Measurements from ENCODE around the gene FNTB. TPM values are rescaled to one million over a fixed set of nuclear protein-coding genes. Genes with fewer than 3 reads are reported as not detected.

FNTB gene
- total RNA-seq, 2 donors from 2014 or later, result 17.2 to 21.3 TPM

DNA sequence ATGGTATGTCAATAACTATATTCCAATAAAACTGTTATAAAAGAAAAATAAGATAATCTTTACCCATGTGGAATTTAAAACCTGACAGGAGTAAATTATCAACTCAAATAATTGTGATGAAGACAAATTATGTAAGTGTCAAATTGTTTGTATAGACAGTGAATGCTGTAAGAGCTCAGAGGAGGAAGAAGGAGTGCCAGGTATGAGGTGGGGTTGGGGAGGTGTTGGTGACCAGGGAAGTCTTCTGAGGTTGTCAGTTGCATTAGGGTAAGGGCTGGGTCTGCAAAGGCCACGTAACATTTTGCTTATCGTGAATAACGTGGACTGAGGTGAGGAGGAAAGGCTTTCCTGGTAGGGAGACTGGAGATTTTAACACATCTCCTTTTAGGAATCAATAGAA lies 118.1 kb downstream of the FNTB start:
- no peak overlapping the region for H3K4me3 ChIP-seq (ENCODE audit: low read length)
- Mint-ChIP-seq H3K36me3 (ENCODE audit: low read depth) (peaks cover 3% of the 10 kb centered on the region), H3K27ac (no peak overlapping the region), H3K27me3 (ENCODE audit: insufficient read depth) (peaks cover 16% of the 10 kb centered on the region), H3K4me3 (no peak overlapping the region), H3K4me1 (peaks cover 11% of the 10 kb centered on the region), H3K9me3 (no peaks in the 10 kb centered on the region)
- peaks cover 2% of the 10 kb centered on the region for H3K36me3 ChIP-seq (ENCODE audit: control insufficient read depth, insufficient read depth, low read length)
- no peak overlapping the region for H3K27ac ChIP-seq (ENCODE audit: low read depth, low read length)
- H3K9me3 ChIP-seq (ENCODE audit: control insufficient read depth, low read length), result no peaks in the 10 kb centered on the region
- H3K9ac ChIP-seq (ENCODE audit: extremely low read depth, low read length, poor library complexity, severe bottlenecking), result no peak overlapping the region
- DNase-seq, result no peak
- TF ChIP-seq, protein P1, sequence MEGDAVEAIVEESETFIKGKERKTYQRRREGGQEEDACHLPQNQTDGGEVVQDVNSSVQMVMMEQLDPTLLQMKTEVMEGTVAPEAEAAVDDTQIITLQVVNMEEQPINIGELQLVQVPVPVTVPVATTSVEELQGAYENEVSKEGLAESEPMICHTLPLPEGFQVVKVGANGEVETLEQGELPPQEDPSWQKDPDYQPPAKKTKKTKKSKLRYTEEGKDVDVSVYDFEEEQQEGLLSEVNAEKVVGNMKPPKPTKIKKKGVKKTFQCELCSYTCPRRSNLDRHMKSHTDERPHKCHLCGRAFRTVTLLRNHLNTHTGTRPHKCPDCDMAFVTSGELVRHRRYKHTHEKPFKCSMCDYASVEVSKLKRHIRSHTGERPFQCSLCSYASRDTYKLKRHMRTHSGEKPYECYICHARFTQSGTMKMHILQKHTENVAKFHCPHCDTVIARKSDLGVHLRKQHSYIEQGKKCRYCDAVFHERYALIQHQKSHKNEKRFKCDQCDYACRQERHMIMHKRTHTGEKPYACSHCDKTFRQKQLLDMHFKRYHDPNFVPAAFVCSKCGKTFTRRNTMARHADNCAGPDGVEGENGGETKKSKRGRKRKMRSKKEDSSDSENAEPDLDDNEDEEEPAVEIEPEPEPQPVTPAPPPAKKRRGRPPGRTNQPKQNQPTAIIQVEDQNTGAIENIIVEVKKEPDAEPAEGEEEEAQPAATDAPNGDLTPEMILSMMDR (conservative IDR thresholded peaks at IDR 0.05), result no peak
- H3K4me1 ChIP-seq (ENCODE audit: control insufficient read depth, insufficient read depth, low read length), result no peaks in the 10 kb centered on the region
- H3K27me3 ChIP-seq (ENCODE audit: control insufficient read depth, insufficient read depth, low read length, poor library complexity, severe bottlenecking), result peaks cover 14% of the 10 kb centered on the region
- 85 to 87% methylated on average over 3 of the region's 3 CpGs for WGBS, 2 experiments (ENCODE audit: insufficient coverage in 1 of 2, insufficient read length in 1 of 2)

DNA sequence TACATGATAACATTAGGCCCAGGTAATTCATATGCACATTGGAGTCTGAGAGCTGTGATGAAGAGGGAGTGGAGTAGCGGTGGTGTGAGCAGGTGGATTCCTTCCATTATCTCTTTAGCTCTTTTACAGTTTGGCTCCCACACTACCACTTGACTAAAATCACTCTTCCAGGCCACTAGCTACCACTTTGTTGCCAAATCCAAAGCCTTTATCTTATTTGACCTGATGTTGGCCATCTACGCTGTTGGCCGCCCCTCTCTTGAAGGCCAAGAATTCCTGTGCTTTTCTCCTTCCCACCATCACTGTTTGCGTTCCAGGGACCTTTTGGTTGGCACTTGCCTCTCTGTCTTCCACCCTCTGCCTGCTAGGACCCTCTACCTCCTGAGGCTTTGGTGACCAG lies 119.6 kb downstream of the FNTB start:
- Histone ChIP-seq H3K4me1 (ENCODE audit: control insufficient read depth, insufficient read depth, low read length) (no peaks in the 10 kb centered on the region), H3K4me3 (ENCODE audit: low read length) (no peak overlapping the region), H3K27me3 (ENCODE audit: control insufficient read depth, insufficient read depth, low read length, poor library complexity, severe bottlenecking) (peaks cover 14% of the 10 kb centered on the region), H3K36me3 (ENCODE audit: control insufficient read depth, insufficient read depth, low read length) (no peaks in the 10 kb centered on the region), H3K9ac (ENCODE audit: extremely low read depth, low read length, poor library complexity, severe bottlenecking) (no peak overlapping the region), H3K27ac (ENCODE audit: low read depth, low read length) (no peak overlapping the region), H3K9me3 (ENCODE audit: control insufficient read depth, low read length) (no peaks in the 10 kb centered on the region)
- H3K4me1 Mint-ChIP-seq, result peaks cover 6% of the 10 kb centered on the region
- TF ChIP-seq, protein P1 (conservative IDR thresholded peaks at IDR 0.05), result no peak
- H3K9me3 Mint-ChIP-seq, result no peaks in the 10 kb centered on the region
- 96 to 100% methylated on average over 2 to 4 of the region's 4 CpGs for WGBS, 2 experiments (ENCODE audit: insufficient coverage in 1 of 2, insufficient read length in 1 of 2)
- H3K27ac Mint-ChIP-seq, result no peak overlapping the region
- no peak for DNase-seq
- no peak overlapping the region for H3K4me3 Mint-ChIP-seq
- peaks cover 16% of the 10 kb centered on the region for H3K27me3 Mint-ChIP-seq (ENCODE audit: insufficient read depth)
- no peaks in the 10 kb centered on the region for H3K36me3 Mint-ChIP-seq (ENCODE audit: low read depth)

DNA sequence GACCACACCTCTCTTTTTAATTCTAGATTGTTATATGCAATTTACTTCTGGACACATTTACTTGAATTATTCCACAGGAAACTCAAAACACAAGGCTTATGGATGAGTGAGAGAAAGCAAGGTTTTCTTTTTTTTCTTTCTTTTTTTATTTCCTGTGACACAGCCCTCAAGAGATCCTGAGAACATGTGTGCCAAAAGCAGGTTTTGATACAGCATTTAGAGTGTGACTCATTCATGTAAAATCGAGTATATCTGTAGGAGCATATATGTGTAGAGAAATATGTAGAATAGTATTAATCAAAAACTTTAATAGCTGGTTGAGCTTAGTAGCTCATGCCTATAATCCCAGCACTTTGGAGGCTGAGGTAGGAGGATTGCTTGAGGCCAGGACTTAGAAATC lies 120.0 kb downstream of the FNTB start:
- Mint-ChIP-seq H3K4me1 (peaks cover 5% of the 10 kb centered on the region), H3K9me3 (no peaks in the 10 kb centered on the region), H3K36me3 (ENCODE audit: low read depth) (no peaks in the 10 kb centered on the region), H3K4me3 (no peak overlapping the region), H3K27ac (no peak overlapping the region), H3K27me3 (ENCODE audit: insufficient read depth) (peaks cover 16% of the 10 kb centered on the region)
- H3K27ac ChIP-seq (ENCODE audit: low read depth, low read length), result no peak overlapping the region
- H3K4me3 ChIP-seq (ENCODE audit: low read length), result no peak overlapping the region
- no peaks in the 10 kb centered on the region for H3K36me3 ChIP-seq (ENCODE audit: control insufficient read depth, insufficient read depth, low read length)
- no peak overlapping the region for H3K9ac ChIP-seq (ENCODE audit: extremely low read depth, low read length, poor library complexity, severe bottlenecking)
- H3K4me1 ChIP-seq (ENCODE audit: control insufficient read depth, insufficient read depth, low read length), result no peaks in the 10 kb centered on the region
- WGBS, 2 experiments (ENCODE audit: insufficient coverage in 1 of 2, insufficient read length in 1 of 2), result 78 to 87% methylated on average over 1 of the region's 1 CpG
- peaks cover 14% of the 10 kb centered on the region for H3K27me3 ChIP-seq (ENCODE audit: control insufficient read depth, insufficient read depth, low read length, poor library complexity, severe bottlenecking)
- DNase-seq, result no peak
- no peaks in the 10 kb centered on the region for H3K9me3 ChIP-seq (ENCODE audit: control insufficient read depth, low read length)
- TF ChIP-seq, protein P1 (conservative IDR thresholded peaks at IDR 0.05), result no peak

Measured in endodermal cell (in vitro differentiated cells).